Pancreas (tissue), 10 donors: ENCODE results near the gene MAP3K3. TPM values are rescaled to one million over a fixed set of nuclear protein-coding genes. Genes with fewer than 3 reads are reported as not detected.

Experiments used
- ATAC-seq, 4 donors: fragments of 200-7000 bp; cut with Tn5 transposase; one replicate each; pipeline versions ENCODE4 v1.8.0 to v1.9.1; 2020; ENCODE audit warnings: mild to moderate bottlenecking in 4 of 4, moderate library complexity in 4 of 4
- DNase-seq, 6 donors: peaks; one replicate each; pipeline ENCODE4 v3.0.0-alpha.2; 2020
- FAIRE-seq: peaks from 2 replicates; lab custom pipeline; 2012; peaks lifted over from hg19 to GRCh38; lab: Jason Lieb, UNC
- H3K27ac ChIP-seq, 4 donors: fragments of 200-600 bp; sonication (generic); 1 replicate in 3 of 4; 2 replicates in 1 of 4; pipeline versions ENCODE4 v1.5.0 to v1.8.0; 2020
- H3K27me3 ChIP-seq, 4 donors: fragments of 200-600 bp; one replicate each; pipeline ENCODE4 v1.8.0; 2021
- H3K36me3 ChIP-seq, 3 donors: fragments of 200-600 bp; sonication (generic) in 1 of 3; one replicate each; pipeline versions ENCODE4 v1.5.0 to v1.8.0; 2020 to 2021
- H3K4me1 ChIP-seq, 3 donors: fragments of 200-600 bp; one replicate each; pipeline ENCODE4 v1.8.0; 2021
- H3K4me3 ChIP-seq, 4 donors: fragments of 200-600 bp; sonication (generic) in 2 of 4; one replicate each; pipeline versions ENCODE4 v1.5.0 to v1.8.0; 2020 to 2021
- H3K9me3 ChIP-seq, 4 donors: fragments of 200-600 bp; one replicate each; pipeline ENCODE4 v1.8.0; 2021
- CTCF ChIP-seq, 4 donors: fragments of 200-600 bp; sonication (generic) in 3 of 4; IDR thresholded peaks; one replicate each; pipeline versions ENCODE4 v1.5.0 to v1.8.0; 2021; ENCODE audit warnings: antibody characterized with exemption in 4 of 4
- WGBS, 2 donors: extraction: QIAGEN DNeasy Blood & Tissue Kit; methylation state at CpG; one replicate each; pipeline ENCODE4 v1.1.7; 2013; 5-methylcytosine and 5-hydroxymethylcytosine counted together
- intact Hi-C, 3 donors: fragments of 100-400 bp; cut with DNase I; formaldehyde crosslinking; loops; one replicate each; pipeline versions ENCODE4 v1.11.1 to v1.14.2; 2022
- polyA plus RNA-seq, 2 donors: library from polyadenylated mRNA; stranded (reverse); fragments of 200-250 nt; gene quantifications; one replicate each; pipeline ENCODE4 v1.2.3, GENCODE V29; 2013
- total RNA-seq, 6 donors: library from RNA; stranded (reverse); fragmentation: NEBNext Ultra II Directional in 4 of 6; extraction: Animal tissue kit (Norgen Biotek cat#: 25700) in 4 of 6; gene quantifications; one replicate each; pipeline versions ENCODE4 v1.2.1 to v1.2.4, GENCODE V29; 2021 to 2023
- donor health status: healthy with polysubstance abuse.
- donor health status: DM: no; HTN: no; CAD: no; lungs with moderate emphysema.
- donor health status: DM: no; HTN: no; CAD: no.
- donor health status: control.
- donor health status: control.
- donor health status: Bipolar disorder and iron deficiency.
- donor health status: DM: yes; HTN: yes; CAD: no.
- donor health status: DM: no; HTN: no; CAD: no.
- donor health status: DM: no; HTN: no; CAD: no.
- donor health status: DM: yes; HTN: yes; CAD: no.

Gene MAP3K3
- total and polyA plus RNA-seq, 8 donors: 8.4 to 21.9 (median 11.4) TPM

GRCh38 chr17:63740464-63741142, 118.4 kb downstream of the MAP3K3 start:
- H3K27ac ChIP-seq: peak overlapping the region; percentile 86 to 96 (median 88)
- H3K36me3 ChIP-seq: peaks cover 0 to 3% (median 0%) of the 10 kb centered on the region in 3 donors
- no peak for TF ChIP-seq CTCF (IDR thresholded peaks at IDR 0.05)
- H3K4me1 ChIP-seq: peaks cover 4 to 7% (median 6%) of the 10 kb centered on the region in 3 donors
- no peaks in the 10 kb centered on the region for H3K9me3 ChIP-seq
- H3K27me3 ChIP-seq: no peaks in the 10 kb centered on the region
- H3K4me3 ChIP-seq: peak overlapping the region; percentile 61 to 76 (median 66)
- intact Hi-C loops: no loop called here
- no peak for FAIRE-seq
- peak in 1 of 4 donors; percentile 7 for ATAC-seq
- DNase-seq: no peak
- WGBS, 2 donors: 18 to 23% methylated on average over 12 of the region's 12 CpGs

GRCh38 chr17:63741143-63741407, 118.9 kb downstream of the MAP3K3 start:
- Histone ChIP-seq H3K9me3 (no peaks in the 10 kb centered on the region), H3K27me3 (no peaks in the 10 kb centered on the region), H3K4me3 (peak overlapping the region; percentile 61 to 76 (median 66)), H3K27ac (peak overlapping the region; percentile 86 to 96 (median 88)), H3K36me3 (peaks cover 0 to 8% (median 0%) of the 10 kb centered on the region in 3 donors), H3K4me1 (peaks cover 4 to 7% (median 6%) of the 10 kb centered on the region in 3 donors)
- ATAC-seq: peak; percentile 2 to 50 (median 36)
- DNase-seq: no peak
- no peak for TF ChIP-seq CTCF (IDR thresholded peaks at IDR 0.05)
- WGBS, 2 donors: 0 to 1% methylated on average over 14 of the region's 14 CpGs
- intact Hi-C loops: no loop called here
- FAIRE-seq: no peak

GRCh38 chr17:63741408-63742173, 119.4 kb downstream of the MAP3K3 start, which contains the start of gene STRADA:
TSS of gene STRADA (minus strand) at chr17:63741799. CDS start at chr17:63728369, 13,430 bp downstream.
- FAIRE-seq: no peak
- no peak for TF ChIP-seq CTCF (IDR thresholded peaks at IDR 0.05)
- H3K27ac ChIP-seq: peak within 1 kb of the TSS; percentile 86 to 96 (median 88)
- no peaks in the 10 kb centered on the region for H3K27me3 ChIP-seq
- DNase-seq: peak; percentile 98 to 100 (median 100)
- peaks cover 4 to 7% (median 6%) of the 10 kb centered on the region in 3 donors for H3K4me1 ChIP-seq
- H3K36me3 ChIP-seq: peaks cover 0 to 13% (median 0%) of the 10 kb centered on the region in 3 donors
- ATAC-seq: peak; percentile 94 to 98 (median 95)
- H3K4me3 ChIP-seq: peak within 1 kb of the TSS; percentile 61 to 76 (median 66)
- H3K9me3 ChIP-seq: no peaks in the 10 kb centered on the region
- intact Hi-C loops: no loop called here
- 0% methylated on average over 53 to 61 of the region's 61 CpGs for WGBS, 2 donors

Other genes with a start within 250 kb of the MAP3K3 start
- 10 to 100 TPM; 54.0 to 79.3 (median 69.0) TPM for gene CYB561, start 176.1 kb upstream of the MAP3K3 start, total RNA-seq
- gene CYB561, start 176.1 kb upstream of the MAP3K3 start, polyA plus RNA-seq: 10 to 100 TPM; 54.4 to 65.0 TPM
- 10 to 100 TPM in 1 of 6 donors, 1 to 10 TPM in 5; 3.1 to 18.3 (median 5.1) TPM for gene ACE, start 145.4 kb upstream of the MAP3K3 start, total RNA-seq
- gene ACE, start 145.4 kb upstream of the MAP3K3 start, polyA plus RNA-seq: 10 to 100 TPM in 1 of 2 donors, 1 to 10 TPM in 1; 8.2 to 11.6 TPM
- 1 to 10 TPM in 2 of 6 donors, under 1 TPM in 4; 0.35 to 1.3 (median 0.50) TPM for gene KCNH6, start 99.1 kb upstream of the MAP3K3 start, total RNA-seq
- 10 to 100 TPM in 1 of 2 donors, 1 to 10 TPM in 1; 2.5 to 12.5 TPM for gene KCNH6, start 99.1 kb upstream of the MAP3K3 start, polyA plus RNA-seq
- 10 to 100 TPM; 21.8 to 39.2 (median 25.6) TPM for gene DCAF7, start 71.9 kb upstream of the MAP3K3 start, total RNA-seq
- gene DCAF7, start 71.9 kb upstream of the MAP3K3 start, polyA plus RNA-seq: 10 to 100 TPM in 1 of 2 donors, 1 to 10 TPM in 1; 7.1 to 14.1 TPM
- 10 to 100 TPM in 1 of 6 donors, 1 to 10 TPM in 5; 5.6 to 10.5 (median 7.6) TPM for gene TACO1, start 21.5 kb upstream of the MAP3K3 start, total RNA-seq
- gene TACO1, start 21.5 kb upstream of the MAP3K3 start, polyA plus RNA-seq: 10 to 100 TPM in 1 of 2 donors, 1 to 10 TPM in 1; 9.5 to 11.6 TPM
- gene LIMD2, start 77.7 kb downstream of the MAP3K3 start, total RNA-seq: 10 to 100 TPM in 1 of 6 donors, 1 to 10 TPM in 5; 1.4 to 15.9 (median 4.7) TPM
- gene LIMD2, start 77.7 kb downstream of the MAP3K3 start, polyA plus RNA-seq: 10 to 100 TPM; 10.9 to 16.6 TPM
- gene STRADA, start 119.4 kb downstream of the MAP3K3 start, total RNA-seq: 10 to 100 TPM in 5 of 6 donors, 1 to 10 TPM in 1; 8.3 to 15.4 (median 12.1) TPM
- gene STRADA, start 119.4 kb downstream of the MAP3K3 start, polyA plus RNA-seq: 10 to 100 TPM; 18.3 to 26.7 TPM
- gene CCDC47, start 151.2 kb downstream of the MAP3K3 start, total RNA-seq: 10 to 100 TPM; 33.2 to 60.3 (median 51.5) TPM
- gene CCDC47, start 151.2 kb downstream of the MAP3K3 start, polyA plus RNA-seq: 10 to 100 TPM; 10.8 to 31.4 TPM
- 10 to 100 TPM; 52.6 to 90.4 (median 68.1) TPM for gene DDX42, start 151.8 kb downstream of the MAP3K3 start, total RNA-seq
- gene DDX42, start 151.8 kb downstream of the MAP3K3 start, polyA plus RNA-seq: 10 to 100 TPM; 81.5 to 84.0 TPM
- gene PSMC5, start 205.0 kb downstream of the MAP3K3 start, total RNA-seq: 10 to 100 TPM; 36.5 to 61.1 (median 53.0) TPM
- 100 to 1,000 TPM; 109 to 154 TPM for gene PSMC5, start 205.0 kb downstream of the MAP3K3 start, polyA plus RNA-seq
- gene FTSJ3, start 205.2 kb downstream of the MAP3K3 start, total RNA-seq: 10 to 100 TPM in 5 of 6 donors, 1 to 10 TPM in 1; 8.6 to 23.0 (median 12.8) TPM
- 10 to 100 TPM; 20.4 to 24.0 TPM for gene FTSJ3, start 205.2 kb downstream of the MAP3K3 start, polyA plus RNA-seq
- 10 to 100 TPM; 37.6 to 57.3 (median 47.2) TPM for gene SMARCD2, start 220.3 kb downstream of the MAP3K3 start, total RNA-seq
- 10 to 100 TPM; 38.8 to 51.2 TPM for gene SMARCD2, start 220.3 kb downstream of the MAP3K3 start, polyA plus RNA-seq